Adrenal gland (tissue), 5 donors: ENCODE results near the gene LYRM2.

Source experiments
- CTCF ChIP-seq, 6 experiments: fragments of 450-650 bp in 4 of 6; fragments of 200-600 bp in 2 of 6; sonication (generic) in 1 of 6; IDR thresholded peaks; 1 replicate in 5 of 6; 2 replicates in 1 of 6; pipeline versions ENCODE4 v1.5.1 to v1.8.0; 2016 to 2021; ENCODE audit warnings: antibody characterized with exemption in 6 of 6, mild to moderate bottlenecking in 2 of 6, moderate library complexity in 1 of 6
- POLR2A ChIP-seq, 2 donors: fragments of 450-650 bp; IDR thresholded peaks; one replicate each; pipeline ENCODE4 v1.6.1; 2017; ENCODE audit warnings: antibody characterized with exemption in 2 of 2, mild to moderate bottlenecking in 2 of 2, moderate library complexity in 1 of 2
- donor health status: DM: no; HTN: no; CAD: no.

DNA sequence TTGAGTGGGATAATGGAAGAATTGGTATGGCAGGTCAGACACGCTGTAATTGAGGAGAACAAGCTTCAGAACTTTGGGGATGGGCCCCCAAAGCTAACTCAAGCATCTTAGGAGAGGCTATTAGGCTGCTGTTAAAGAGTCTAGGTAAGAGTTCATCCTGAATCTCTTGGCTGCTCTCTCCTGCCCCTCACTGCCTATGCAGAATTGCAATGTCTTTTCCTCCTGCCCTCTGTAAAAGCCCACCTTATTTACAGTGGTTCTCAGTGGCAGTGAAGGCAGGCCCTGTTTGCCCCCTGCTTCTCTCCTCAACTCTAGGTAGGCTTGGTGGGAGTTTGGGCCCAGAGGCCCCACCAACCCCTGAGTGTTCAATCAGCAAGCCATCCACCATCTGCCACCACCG lies 55.0 kb downstream of the LYRM2 start:
- no peak for TF ChIP-seq CTCF (IDR thresholded peaks at IDR 0.05)
- no peak for TF ChIP-seq POLR2A (IDR thresholded peaks at IDR 0.05)
